ENCODE data around the gene UBE2H.

Gene UBE2H

DNA sequence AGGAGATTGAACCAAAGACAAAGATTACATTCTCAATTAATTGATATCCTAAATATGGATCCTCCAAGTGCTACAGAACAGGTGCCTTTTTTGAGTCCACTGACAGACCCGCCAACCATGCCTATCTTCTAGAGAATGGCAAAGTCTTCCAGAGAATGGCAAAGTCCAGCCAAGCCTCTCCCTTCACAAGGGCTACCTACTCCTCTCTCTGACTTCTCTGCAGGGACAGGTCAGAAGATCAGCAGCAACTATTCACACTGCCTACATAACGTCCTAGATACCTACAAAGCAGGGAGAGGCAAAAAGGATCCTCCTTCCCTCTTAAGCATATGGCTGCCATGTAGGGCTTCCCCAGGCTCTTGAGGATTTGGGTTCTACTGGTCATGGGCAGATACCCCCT lies 12.4 kb downstream of the UBE2H start:
- TF ChIP-seq, protein P1, sequence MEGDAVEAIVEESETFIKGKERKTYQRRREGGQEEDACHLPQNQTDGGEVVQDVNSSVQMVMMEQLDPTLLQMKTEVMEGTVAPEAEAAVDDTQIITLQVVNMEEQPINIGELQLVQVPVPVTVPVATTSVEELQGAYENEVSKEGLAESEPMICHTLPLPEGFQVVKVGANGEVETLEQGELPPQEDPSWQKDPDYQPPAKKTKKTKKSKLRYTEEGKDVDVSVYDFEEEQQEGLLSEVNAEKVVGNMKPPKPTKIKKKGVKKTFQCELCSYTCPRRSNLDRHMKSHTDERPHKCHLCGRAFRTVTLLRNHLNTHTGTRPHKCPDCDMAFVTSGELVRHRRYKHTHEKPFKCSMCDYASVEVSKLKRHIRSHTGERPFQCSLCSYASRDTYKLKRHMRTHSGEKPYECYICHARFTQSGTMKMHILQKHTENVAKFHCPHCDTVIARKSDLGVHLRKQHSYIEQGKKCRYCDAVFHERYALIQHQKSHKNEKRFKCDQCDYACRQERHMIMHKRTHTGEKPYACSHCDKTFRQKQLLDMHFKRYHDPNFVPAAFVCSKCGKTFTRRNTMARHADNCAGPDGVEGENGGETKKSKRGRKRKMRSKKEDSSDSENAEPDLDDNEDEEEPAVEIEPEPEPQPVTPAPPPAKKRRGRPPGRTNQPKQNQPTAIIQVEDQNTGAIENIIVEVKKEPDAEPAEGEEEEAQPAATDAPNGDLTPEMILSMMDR (conservative IDR thresholded peaks at IDR 0.05), result no peak
- no peak for TF ChIP-seq ZFX (IDR thresholded peaks at IDR 0.05)
- no peak overlapping the region for H3K27ac ChIP-seq

DNA sequence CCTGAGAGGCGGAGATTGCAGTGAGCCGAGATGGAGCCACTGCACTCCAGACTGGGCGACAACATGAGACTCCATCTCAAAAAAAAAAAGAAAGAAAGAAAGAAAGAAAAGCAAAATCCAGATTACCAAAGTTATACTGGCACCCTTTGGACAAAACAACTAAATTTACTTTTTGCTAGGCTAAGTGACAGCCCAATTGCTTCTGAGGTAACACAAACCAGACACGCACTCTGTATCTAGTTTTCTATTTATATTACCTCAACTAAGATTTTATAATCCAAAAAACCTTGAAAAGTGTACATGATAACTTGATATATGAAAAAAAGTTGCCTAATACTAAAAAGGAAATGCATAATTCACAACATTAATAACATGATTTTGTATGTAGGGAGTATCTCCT lies 12.9 kb downstream of the UBE2H start:
- H3K27ac ChIP-seq, result no peak overlapping the region
- TF ChIP-seq ZFX (IDR thresholded peaks at IDR 0.05), result no peak
- TF ChIP-seq, protein P1 (conservative IDR thresholded peaks at IDR 0.05), result no peak

DNA sequence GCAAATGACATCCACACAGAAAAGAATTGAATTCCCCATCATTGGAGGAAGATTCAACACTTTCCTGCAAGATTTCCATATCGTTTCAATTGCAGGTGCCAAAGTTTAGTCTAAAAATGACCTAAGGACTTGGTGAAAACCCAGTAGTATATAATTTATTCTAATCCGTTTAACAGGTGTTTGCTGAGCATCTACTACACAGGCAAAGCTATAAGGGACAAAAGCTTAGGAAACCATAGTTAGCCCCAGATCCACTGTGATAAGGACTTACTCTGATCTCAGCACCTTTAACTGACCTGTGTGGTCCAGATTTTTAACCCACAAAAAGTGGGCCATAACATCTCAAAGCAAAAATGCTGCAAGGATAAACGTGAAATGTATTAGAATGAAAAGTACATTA lies 19.1 kb downstream of the UBE2H start:
- no peak overlapping the region for H3K27ac ChIP-seq

DNA sequence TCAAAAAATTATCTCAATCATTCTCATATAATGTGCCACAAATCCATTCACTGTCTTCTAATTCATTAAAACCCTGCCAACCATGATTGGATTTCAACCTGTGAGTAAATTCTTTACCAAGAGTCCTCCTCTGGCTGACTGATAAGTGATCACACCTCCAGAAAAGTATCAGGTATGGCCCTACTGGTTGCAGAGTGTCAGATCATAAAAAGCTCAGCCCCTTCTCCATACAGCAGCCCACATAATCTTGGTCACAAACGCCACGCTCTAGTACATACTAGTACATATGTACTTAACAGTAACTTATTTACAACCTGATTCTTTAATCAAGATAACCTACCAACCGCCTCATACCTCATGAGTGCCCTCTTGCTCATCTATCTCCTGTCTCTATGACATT lies 26.1 kb downstream of the UBE2H start:
- no peak for TF ChIP-seq ZFX (IDR thresholded peaks at IDR 0.05)
- TF ChIP-seq, protein P1 (conservative IDR thresholded peaks at IDR 0.05), result no peak
- H3K27ac ChIP-seq, result no peak overlapping the region

More for the DNA sequence above, 19.1 kb downstream of the UBE2H start:
- no peak for TF ChIP-seq ZFX (IDR thresholded peaks at IDR 0.05)
- TF ChIP-seq, protein P1 (conservative IDR thresholded peaks at IDR 0.05), result no peak

DNA sequence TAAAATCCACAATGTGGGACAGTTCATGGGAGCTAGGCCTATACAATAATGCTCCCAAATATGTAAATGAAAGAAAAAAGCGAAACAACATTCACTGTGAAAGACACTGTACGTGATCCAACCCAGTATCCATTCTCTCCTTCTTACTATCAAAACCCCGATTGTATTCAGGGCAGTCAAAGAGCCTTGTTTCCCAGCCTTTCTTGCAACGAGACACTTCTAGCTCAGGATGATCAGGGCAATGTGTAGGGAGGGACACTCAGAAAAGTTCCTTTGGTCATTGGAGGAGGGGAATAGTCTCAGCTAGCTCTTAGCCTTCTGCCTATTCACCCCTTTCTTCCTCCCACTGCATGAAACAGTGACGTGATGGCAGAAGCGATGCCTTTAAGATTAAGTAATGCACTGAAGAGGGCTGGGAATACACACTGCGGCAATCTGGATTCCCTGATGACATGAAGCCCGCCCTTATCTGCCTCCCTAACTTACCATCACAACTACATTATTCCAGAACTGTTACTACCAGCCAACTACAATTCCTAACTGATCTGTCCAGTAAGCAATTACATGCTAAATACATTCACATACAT lies 27.3 kb downstream of the UBE2H start:
- H3K27ac ChIP-seq, result no peak overlapping the region
- TF ChIP-seq ZFX (IDR thresholded peaks at IDR 0.05), result no peak
- TF ChIP-seq, protein P1 (conservative IDR thresholded peaks at IDR 0.05), result no peak

DNA sequence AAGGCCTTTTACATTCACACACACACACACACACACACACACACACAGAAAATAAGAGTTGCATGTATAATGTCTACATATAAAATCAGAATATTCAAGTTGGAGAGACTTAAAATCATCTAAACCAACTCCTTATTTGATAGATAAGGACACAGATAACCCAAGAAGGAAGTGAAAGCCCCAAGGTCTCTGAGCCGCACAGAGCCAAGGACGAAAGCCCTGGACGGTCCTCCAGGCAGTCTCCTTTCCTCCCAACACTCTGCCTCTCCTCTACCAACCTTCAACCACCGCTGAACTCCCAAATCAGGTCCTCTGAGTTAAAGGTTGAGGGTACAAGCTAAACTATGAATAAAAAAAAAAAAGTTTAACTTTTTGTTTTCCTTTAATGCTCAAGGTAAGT lies 28.2 kb downstream of the UBE2H start:
- TF ChIP-seq, protein P1 (conservative IDR thresholded peaks at IDR 0.05), result no peak
- TF ChIP-seq ZFX (IDR thresholded peaks at IDR 0.05), result no peak
- no peak overlapping the region for H3K27ac ChIP-seq

DNA sequence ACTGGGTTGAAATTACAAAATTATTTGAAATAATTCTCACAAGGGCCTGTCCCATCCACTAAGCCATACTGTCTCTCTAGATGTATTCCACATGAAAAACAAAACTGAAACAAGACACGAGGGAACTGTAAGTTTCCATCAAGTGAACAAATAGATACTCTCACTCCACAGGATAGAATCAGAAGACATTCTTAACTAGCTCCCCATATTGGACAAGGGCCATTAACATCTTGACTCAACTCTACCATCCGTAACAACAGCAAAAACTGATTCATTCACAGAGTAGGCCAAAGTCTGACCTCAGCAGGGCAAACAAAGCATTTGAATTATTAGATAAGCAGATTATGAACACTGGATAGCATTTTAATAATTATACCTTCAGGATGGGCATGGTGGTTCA lies 29.1 kb downstream of the UBE2H start:
- H3K27ac ChIP-seq, result no peak overlapping the region
- TF ChIP-seq, protein P1 (conservative IDR thresholded peaks at IDR 0.05), result no peak
- TF ChIP-seq ZFX (IDR thresholded peaks at IDR 0.05), result no peak

Measured in C4-2B (cell line).